Omental fat pad (tissue), 4 donors: ENCODE measurements around the gene DTNBP1. TPM values are rescaled to one million over a fixed set of nuclear protein-coding genes. Genes with fewer than 3 reads are reported as not detected.

Source experiments
- ATAC-seq: fragments of 150-250 bp; one replicate; pipeline ENCODE4 v1.9.1; 2016; ENCODE audit warnings: mild to moderate bottlenecking, moderate library complexity; ENCODE audit not compliant: low FRiP score
- DNase-seq: peaks from one replicate; pipeline ENCODE4 v3.0.0-alpha.2; 2019; ENCODE audit warnings: low spot score
- total RNA-seq, 4 donors: library from RNA; depleted of rRNA; stranded (reverse); fragments of >200 nt; gene quantifications; one replicate each; pipeline ENCODE4 v1.1.0, GENCODE V29; 2016
- TF ChIP-seq, protein P1 (sequence below), 3 donors: fragments of 450-650 bp; IDR thresholded peaks; one replicate each; pipeline ENCODE4 v1.5.1; 2016 to 2017; ENCODE audit warnings: antibody characterized with exemption in 3 of 3, mild to moderate bottlenecking in 3 of 3, moderate library complexity in 2 of 3

The DTNBP1 gene
- total RNA-seq, 4 donors from 2014 or later: 5.9 to 13.9 (median 10.4) TPM

DNA sequence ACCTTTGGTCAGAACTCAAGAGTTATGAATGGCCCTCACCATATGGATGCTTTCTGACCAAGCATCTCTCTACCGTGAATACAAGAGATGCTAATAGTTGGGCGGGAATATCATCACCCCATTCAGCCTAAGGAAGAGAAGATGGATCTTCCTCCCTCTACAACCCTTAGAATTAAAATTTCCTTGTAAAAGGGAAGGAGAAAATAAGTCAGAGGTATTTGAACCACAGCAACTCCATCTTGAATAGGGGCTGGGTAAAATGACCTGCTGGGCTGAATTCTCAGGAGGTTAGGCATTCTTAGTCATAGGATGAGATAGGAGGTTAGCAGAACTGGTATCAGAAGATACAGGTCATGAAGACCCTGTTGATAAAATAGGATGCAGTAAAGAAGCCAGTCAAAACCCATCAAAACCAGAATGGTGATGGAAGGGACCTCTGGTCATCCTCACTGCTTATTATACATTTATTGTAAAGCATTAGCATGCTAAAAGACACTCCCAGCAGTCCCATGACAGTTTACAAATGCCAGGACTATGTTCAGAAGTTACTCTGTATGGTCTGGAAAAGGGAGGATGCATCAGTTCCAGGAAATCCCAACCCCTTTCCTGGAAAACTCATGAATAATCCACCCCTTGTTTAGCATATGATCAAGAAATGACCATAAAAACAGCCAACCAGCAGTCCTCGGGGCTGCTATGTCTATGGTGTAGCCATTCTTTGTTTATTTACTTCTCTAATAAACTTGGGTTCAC lies 101.2 kb downstream of the DTNBP1 start:
- ATAC-seq (no peak), DNase-seq (no peak)
- TF ChIP-seq, protein P1, sequence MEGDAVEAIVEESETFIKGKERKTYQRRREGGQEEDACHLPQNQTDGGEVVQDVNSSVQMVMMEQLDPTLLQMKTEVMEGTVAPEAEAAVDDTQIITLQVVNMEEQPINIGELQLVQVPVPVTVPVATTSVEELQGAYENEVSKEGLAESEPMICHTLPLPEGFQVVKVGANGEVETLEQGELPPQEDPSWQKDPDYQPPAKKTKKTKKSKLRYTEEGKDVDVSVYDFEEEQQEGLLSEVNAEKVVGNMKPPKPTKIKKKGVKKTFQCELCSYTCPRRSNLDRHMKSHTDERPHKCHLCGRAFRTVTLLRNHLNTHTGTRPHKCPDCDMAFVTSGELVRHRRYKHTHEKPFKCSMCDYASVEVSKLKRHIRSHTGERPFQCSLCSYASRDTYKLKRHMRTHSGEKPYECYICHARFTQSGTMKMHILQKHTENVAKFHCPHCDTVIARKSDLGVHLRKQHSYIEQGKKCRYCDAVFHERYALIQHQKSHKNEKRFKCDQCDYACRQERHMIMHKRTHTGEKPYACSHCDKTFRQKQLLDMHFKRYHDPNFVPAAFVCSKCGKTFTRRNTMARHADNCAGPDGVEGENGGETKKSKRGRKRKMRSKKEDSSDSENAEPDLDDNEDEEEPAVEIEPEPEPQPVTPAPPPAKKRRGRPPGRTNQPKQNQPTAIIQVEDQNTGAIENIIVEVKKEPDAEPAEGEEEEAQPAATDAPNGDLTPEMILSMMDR (IDR thresholded peaks at IDR 0.05): no peak

DNA sequence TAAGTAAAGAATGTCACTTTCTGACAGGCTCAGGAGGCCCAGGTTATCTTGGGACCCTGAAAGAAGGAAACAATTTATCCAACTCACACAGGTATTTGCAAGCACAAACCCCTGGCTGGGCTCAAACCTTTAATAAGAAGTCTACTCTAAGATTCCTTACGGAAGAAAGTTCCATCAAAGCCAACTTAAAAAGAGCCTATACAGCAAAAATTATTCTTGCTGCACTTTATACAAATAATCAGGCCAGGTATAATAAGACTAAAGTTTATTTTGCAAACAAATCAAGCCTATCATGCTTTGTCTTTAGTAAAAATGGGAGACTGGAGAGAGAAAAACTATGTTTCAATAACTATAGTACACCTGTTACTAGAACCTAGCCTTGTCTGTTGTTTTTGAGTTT lies 102.1 kb downstream of the DTNBP1 start:
- no peak for ATAC-seq

DNA sequence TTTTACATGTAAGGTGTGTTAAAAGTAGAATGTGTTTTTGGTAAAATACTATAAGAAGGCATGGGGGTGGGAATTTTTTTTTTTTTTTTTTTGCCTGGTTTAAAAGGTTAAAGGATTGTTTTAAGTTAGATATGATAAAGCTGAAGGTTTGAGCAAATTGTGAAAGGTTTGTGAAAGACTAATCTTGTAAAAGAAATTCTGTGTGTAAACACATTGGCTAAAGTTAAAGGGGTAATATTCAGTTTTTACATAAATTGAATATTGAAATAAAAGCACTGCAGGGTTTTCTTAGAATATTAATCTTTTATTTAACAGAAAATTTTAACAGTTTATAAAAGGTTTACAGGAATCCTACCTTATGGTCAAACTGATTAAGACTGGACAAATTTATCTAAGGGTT lies 105.7 kb downstream of the DTNBP1 start:
- ATAC-seq (no peak), DNase-seq (no peak)
- TF ChIP-seq, protein P1 (IDR thresholded peaks at IDR 0.05): no peak

More for the DNA sequence above, 102.1 kb downstream of the DTNBP1 start:
- TF ChIP-seq, protein P1 (IDR thresholded peaks at IDR 0.05): no peak
- no peak for DNase-seq

DNA sequence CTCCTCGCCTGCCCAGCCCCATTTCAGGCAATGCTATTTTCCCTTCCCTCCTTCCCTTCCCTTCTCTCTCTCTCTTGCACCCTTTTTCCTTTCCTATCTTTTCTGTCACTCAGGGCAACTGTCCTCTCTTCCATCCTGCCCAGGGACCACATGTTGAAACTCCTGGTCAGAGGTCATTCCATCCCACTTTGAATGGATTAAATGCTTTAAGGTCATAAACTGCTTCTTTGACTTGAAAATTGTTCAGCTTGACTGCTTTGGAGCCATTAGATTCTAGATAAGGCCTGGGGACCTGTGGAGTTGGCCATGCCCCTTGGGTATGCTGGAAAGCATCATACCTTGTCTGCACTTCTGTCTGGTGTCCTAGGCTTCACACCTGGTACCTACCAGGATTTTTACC lies 106.1 kb downstream of the DTNBP1 start:
- ATAC-seq (no peak), DNase-seq (no peak)
- TF ChIP-seq, protein P1 (IDR thresholded peaks at IDR 0.05): no peak

DNA sequence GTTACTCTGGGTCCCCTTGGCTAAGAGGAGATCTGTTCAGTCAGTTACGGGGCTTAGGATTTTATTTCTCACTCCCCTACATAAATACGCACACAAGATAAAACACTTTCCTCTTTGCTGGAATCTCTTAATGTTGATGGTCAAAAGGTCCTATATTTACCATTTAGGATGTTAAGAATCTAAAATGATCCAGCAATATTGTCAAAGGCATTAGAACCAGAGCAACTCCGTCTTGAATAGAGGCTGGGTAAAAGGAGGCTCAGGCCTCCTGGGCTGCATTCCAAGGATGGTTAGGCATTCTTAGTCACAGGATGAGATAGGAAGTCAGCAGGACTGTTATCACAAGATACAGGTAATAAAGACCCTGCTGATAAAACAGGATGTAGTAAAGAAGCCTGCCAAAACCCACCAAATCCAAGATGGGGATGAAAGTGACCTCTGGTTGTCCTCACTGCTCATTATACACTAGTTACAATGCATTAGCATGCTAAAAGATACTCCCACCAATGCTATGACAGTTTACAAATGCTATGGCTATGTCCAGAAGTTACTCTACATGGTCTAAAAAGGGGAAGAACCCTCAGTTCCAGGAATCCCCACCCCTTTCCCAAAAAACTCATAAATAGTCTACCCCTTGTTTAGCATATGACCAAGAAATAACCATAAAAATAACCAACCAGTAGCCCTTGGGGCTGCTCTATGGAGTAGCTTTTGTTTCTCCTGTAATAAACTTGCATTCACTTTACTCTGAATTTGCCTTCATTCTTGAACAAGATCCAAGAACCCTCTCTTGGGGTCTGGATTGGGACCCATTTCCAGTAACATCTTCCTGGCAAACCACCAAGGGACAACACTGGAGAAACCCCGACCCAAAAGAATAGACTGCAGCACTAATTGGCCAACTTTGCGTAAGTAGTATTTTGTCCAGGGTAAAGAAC lies 107.5 kb downstream of the DTNBP1 start:
- DNase-seq (no peak), ATAC-seq (no peak)
- TF ChIP-seq, protein P1 (IDR thresholded peaks at IDR 0.05): no peak

DNA sequence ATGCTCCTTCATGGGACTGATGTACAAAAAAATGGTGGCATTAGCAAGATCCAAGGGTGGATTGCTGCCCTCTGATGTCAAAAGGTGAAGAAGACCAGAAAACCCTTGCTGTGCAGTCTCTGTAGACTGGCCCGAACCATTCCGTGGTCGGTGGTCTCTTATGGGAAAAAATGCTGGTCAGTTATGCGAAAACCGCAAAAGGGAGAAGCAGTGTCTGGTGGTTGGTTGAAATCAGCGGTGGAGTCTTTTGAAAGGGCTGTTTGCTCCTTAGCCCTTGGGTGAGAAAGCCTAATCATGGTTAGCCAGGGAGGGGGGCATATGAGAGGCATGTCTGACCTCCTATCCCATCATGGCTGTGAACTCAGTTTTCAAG lies 108.1 kb downstream of the DTNBP1 start:
- TF ChIP-seq, protein P1 (IDR thresholded peaks at IDR 0.05): no peak
- ATAC-seq (no peak), DNase-seq (no peak)
